GM21528 (cell line): ENCODE results near the gene ATG101.

Experiments used
- ATAC-seq: cut with Tn5 transposase; IDR thresholded peaks from one replicate; pipeline ENCODE4 v1.9.1; 2021; ENCODE audit warnings: mild to moderate bottlenecking, moderate library complexity; ENCODE audit not compliant: unreplicated experiment, low FRiP score

ATG101 gene, protein sequence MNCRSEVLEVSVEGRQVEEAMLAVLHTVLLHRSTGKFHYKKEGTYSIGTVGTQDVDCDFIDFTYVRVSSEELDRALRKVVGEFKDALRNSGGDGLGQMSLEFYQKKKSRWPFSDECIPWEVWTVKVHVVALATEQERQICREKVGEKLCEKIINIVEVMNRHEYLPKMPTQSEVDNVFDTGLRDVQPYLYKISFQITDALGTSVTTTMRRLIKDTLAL

GRCh38 chr12:52069327-52070184 is at the start of gene ATG101:
ATG101 (plus strand) TSS chr12:52069978; CDS start chr12:52073651, 3,673 bp downstream.
- peak; percentile 91 for ATAC-seq

GRCh38 chr12:52020539-52021336 is 49.0 kb upstream of the ATG101 start:
- ATAC-seq, result no peak

DNA sequence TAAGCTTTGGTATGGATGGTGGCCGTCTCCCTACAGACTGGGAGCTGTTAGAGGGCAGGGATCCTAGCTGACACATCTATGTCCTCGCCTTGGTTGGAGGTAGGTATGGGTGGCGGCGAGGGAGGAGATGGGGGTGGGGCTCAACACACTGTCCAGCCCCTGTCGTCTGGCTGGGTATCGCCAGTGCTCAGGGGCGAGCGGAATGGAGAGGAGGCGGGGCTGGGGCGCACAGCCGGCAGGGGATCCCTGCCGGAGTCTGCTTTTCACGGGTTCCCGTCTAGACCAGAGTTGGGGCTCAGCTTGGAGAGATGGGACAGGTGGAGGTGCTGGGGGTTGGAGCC is 47.0 kb upstream of the ATG101 start:
- ATAC-seq, result no peak

GRCh38 chr12:52023182-52023975 is 46.4 kb upstream of the ATG101 start:
- ATAC-seq, result no peak

GRCh38 chr12:52023976-52024688 is 45.6 kb upstream of the ATG101 start:
- ATAC-seq, result no peak

- no peak for ATAC-seq
Observed at GRCh38 chr12:52024845-52025230, 44.9 kb upstream of the ATG101 start.

DNA sequence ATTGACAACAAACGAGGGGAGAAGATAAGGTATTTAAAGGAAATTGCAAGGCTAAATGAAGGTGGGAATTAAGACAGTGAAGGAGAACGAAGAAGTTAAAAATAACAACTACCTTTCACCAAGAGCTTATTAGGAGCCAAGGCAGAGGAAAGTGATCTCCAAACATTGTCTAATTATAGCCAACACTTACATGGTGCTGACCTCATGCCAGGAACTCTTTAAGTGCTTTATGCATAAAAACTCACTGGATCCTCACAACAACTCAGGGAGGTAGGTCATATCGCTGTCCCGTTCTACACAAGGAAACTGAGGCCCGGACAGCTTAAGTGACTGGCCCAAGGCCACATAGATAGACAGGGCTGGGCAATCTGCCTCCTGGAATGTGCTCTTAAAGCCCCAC is 43.5 kb upstream of the ATG101 start:
- no peak for ATAC-seq

- ATAC-seq, result no peak
Observed at GRCh38 chr12:52027085-52027843, 42.5 kb upstream of the ATG101 start.

DNA sequence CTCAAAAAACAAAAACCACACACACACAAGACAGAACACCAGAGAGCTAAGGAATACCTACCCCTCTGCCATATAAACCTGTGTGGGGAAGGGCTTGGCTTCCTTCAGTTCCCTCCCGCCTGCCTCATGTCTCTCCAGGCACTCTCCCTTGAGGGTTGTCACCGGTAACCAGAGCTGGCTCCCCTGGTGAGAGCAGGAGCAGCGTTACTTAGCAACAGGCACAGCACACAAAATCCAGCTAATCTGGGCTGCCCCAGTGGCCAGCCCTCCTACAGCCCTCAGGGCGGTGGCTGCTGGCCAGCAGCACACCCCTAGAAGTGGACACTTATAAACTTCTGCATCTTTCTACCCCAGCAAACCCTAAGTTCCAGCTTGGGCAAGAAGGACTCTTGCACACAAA is 40.1 kb upstream of the ATG101 start:
- ATAC-seq, result no peak

GRCh38 chr12:52032446-52032803 is 37.4 kb upstream of the ATG101 start:
- ATAC-seq, result no peak

GRCh38 chr12:52032804-52033445 is 36.9 kb upstream of the ATG101 start:
- ATAC-seq, result peak; percentile 91

- ATAC-seq, result no peak
Observed at GRCh38 chr12:52033446-52034140, 36.2 kb upstream of the ATG101 start.

GRCh38 chr12:52035190-52035589 is 34.6 kb upstream of the ATG101 start:
- ATAC-seq, result no peak

GRCh38 chr12:52035926-52036325 is 33.9 kb upstream of the ATG101 start:
- no peak for ATAC-seq

DNA sequence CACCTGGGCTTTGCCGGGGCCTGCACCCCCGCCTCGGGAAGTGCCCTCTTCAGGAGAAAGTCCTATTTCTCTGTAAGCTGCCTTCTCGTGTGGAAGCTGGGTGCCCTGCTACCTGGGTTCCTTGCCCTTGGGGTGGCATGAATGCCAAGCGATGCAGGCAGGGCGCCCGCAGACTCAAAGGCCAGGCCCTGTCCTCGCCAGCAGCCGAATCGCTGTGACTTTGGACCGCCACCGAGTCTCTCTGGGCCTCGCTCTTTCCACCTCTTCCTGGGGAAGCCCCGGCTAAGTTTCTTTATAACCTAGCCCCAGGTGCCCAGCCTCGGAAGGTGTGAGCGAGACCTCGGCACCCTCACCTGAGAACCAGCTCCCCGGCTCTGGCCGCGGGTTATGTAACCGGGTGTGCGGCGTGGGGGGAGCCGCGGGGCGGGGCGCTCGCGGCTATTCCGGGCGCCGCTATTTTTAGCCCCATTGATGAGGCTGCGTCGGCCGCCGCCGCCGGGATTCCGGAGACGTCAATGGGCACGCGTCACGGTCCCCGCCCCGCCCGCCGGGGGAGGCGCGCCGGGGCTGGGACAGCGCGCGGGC is 33.1 kb upstream of the ATG101 start:
- ATAC-seq, result peak; percentile 49

DNA sequence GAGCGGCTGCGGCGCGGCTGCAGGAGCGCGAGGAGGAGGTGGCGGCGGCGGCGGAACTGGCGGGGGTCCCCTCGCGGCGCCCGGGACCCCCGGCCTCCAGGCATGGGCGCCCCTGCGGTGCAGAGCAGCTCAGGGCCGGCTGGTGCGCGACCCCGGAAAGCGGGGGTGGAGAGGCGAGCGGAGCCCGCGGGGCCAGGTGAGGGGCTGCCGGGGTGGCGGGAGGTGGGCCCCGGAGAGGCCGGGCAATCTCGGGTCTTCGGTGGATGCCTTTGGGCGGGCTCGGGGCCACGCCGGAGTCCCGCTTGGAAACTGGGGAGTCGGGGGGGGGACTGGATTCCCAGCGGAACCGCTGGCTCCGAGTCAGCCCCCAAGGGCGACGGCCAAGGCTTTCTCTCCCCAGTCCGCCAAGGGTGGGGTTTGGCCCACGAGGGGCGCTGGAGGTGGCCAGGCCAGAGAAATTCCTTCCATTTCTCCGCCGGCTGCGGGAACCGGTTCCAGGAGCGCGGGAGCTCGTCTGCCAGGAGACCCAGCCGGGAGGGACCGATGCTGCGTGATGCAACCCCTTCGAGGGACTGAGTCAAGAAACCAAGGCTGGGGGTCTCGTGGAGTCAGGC is 32.4 kb upstream of the ATG101 start:
- no peak for ATAC-seq

- no peak for ATAC-seq
Observed at GRCh38 chr12:52038447-52038846, 31.3 kb upstream of the ATG101 start.
